Embryonic facial prominence (tissue), 1 donor: ENCODE results near the gene TBC1D9B.
"Not testable (repeated sequence)": the region's sequence is repeated elsewhere in the genome, so short reads cannot be mapped to it uniquely, and the experiment has no call there.

Source experiments
- DNase-seq: peaks from one replicate; pipeline ENCODE4 v3.0.0-alpha.2; 2016; ENCODE audit errors: extremely low spot score

The TBC1D9B gene

DNA sequence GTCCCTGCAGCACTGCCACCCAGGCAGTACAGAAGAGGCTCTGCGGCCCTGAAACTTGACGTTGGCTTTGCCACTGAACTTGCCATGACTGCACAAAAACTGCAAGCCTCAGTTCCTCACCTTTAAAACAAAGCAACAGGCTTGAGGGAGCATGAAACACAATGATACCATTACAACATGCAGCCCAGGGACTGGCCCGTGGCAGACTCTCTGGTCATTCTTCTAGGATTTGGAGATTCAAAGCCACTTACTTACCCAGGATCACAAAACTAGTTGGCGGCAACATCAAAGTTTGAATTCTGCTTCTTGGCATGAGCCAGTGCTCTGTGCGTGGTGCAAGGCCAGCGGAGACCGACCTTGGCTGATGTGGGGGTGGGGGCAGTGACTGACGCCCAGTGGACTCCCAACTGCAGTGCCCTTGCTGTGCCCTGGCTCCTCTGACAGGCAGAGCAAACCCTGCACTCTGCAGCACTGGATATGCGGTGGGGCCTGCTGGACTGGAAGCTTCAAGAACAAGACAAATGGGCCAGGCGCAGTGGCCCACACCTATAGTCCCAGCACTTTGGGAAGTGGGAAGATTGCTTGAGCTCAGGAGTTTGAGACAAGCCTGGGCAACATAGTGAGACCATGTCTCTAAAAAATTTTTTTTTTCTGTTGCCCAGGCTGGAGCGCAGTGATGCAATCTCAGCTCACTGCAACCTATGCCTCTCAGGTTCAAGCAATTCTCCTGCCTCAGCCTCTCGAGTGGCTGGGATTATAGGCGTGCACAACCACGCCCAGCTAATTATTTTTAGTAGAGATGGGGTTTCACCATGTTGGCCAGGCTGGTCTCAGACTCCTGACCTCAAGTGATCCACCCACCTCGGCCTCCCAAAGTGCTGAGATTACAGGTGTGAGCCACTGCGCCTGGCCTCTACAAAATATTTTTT lies 68.1 kb downstream of the TBC1D9B start:
- no peak for DNase-seq

DNA sequence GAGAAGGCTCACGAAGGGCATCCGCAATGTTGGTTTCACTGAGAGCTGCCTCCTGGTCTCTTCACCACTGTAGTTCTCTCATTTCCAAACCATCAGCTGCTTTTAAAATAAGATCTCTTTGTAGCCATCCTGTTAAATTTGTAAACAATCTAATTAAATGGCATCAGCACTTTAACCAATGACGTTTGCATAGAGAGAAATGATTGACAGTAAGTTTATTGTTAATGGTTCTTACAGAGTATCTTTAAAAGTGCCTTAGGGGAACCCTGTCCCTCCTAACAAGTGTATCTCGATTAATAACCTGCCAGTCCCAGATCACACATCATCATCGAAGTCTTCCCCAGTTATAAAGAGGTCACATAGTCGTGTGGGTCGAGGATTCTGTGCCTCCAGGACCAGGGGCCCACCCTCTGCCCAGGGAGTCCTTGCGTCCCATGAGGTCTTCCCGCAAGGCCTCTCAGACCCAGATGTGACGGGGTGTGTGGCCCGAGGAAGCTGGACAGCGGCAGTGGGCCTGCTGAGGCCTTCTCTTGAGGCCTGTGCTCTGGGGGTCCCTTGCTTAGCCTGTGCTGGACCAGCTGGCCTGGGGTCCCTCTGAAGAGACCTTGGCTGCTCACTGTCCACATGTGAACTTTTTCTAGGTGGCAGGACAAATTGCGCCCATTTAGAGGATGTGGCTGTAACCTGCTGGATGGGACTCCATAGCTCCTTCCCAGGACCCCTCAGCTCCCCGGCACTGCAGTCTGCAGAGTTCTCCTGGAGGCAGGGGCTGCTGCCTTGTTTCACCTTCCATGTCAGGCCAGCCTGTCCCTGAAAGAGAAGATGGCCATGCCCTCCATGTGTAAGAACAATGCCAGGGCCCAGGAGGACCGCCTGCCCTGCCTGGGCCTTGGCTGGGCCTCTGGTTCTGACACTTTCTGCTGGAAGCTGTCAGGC lies 70.4 kb downstream of the TBC1D9B start:
- DNase-seq, result no peak

DNA sequence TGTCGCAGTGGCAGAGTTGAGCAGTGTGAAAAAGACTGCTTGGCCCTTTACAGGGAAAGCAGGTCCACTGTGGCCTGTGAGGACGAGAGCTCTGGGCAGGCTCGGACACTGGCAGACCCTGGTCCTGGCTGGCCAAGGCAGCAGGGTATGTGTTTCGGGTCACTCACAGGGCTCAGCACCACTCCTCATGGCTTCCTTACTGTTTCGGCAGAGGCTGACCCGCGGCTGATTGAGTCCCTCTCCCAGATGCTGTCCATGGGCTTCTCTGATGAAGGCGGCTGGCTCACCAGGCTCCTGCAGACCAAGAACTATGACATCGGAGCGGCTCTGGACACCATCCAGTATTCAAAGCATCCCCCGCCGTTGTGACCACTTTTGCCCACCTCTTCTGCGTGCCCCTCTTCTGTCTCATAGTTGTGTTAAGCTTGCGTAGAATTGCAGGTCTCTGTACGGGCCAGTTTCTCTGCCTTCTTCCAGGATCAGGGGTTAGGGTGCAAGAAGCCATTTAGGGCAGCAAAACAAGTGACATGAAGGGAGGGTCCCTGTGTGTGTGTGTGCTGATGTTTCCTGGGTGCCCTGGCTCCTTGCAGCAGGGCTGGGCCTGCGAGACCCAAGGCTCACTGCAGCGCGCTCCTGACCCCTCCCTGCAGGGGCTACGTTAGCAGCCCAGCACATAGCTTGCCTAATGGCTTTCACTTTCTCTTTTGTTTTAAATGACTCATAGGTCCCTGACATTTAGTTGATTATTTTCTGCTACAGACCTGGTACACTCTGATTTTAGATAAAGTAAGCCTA lies 71.3 kb downstream of the TBC1D9B start:
- DNase-seq, result no peak

DNA sequence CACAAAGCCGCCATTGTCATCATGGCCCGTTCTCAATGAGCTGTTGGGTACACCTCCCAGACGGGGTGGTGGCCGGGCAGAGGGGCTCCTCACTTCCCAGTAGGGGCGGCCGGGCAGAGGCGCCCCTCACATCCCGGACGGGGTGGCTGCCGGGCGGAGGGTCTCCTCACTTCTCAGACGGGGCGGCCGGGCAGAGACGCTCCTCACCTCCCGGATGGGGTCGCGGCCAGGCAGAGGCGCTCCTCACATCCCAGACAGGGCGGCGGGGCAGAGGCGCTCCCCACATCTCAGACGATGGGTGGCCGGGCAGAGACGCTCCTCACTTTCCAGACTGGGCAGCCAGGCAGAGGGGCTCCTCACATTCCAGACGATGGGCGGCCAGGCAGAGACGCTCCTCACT lies 72.8 kb downstream of the TBC1D9B start:
- not testable (repeated sequence) for DNase-seq

DNA sequence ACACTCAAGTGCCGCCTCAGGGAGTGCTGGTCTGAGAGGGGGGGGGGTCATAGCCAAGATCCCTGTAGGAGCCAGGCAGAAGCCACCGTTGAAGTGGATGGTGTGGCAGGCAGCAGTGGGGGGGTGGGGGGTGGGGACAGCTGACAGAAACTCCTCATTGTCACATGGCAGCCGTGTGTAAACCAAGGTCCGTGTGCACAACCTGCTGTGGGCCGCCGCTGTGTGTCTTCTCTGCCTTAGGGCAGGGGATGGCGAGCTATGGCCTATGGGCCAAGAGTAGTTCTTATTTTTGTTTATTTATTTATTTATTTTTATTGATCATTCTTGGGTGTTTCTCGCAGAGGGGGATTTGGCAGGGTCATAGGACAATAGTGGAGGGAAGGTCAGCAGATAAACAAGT lies 73.6 kb downstream of the TBC1D9B start:
- DNase-seq, result no peak

DNA sequence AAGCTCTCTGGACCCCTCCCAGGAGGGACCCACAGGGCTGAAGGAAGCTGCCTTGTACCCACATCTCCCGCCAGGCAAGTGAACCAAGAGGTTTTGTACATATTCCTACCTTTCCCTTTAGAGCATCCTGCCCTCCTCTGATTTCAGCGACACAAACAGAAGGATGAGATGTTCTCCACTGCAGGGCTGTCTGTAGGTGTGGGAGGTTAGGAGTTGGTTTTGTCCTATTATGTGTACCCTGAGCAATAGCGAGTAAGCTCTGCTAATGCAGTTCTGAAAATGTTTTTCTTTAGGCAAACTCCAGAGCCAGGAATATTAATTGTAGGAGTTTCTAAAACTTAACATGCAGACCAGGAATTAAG lies 74.0 kb downstream of the TBC1D9B start:
- DNase-seq, result no peak

DNA sequence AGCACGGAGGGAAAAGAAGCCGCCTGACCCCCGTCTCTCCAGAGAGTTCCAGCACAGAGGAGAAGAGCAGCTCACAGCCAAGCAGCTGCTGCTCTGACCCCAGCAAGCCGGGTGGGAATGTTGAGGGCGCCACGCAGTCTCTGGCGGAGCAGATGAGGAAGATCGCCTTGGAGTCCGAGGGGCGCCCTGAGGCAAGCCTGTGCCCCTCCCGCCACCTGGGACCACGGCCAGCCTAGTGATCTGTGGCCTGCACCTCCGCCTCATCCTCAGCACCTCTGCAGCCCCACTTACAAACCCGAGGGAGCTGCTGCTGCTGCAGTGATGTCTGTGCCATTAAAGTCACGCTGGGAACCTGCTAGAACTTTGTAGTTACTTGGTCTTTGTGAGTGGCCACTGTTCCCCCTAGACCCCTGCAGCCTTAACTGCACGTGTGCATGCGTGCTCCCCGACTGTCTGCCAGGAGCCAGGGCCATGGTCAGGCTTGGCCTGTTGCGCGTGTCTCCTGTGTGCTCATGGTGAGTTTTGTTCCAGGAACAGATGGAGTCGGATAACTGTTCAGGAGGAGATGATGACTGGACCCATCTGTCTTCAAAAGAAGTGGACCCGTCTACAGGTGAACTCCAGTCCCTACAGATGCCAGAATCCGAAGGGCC lies 74.5 kb downstream of the TBC1D9B start:
- DNase-seq, result no peak

DNA sequence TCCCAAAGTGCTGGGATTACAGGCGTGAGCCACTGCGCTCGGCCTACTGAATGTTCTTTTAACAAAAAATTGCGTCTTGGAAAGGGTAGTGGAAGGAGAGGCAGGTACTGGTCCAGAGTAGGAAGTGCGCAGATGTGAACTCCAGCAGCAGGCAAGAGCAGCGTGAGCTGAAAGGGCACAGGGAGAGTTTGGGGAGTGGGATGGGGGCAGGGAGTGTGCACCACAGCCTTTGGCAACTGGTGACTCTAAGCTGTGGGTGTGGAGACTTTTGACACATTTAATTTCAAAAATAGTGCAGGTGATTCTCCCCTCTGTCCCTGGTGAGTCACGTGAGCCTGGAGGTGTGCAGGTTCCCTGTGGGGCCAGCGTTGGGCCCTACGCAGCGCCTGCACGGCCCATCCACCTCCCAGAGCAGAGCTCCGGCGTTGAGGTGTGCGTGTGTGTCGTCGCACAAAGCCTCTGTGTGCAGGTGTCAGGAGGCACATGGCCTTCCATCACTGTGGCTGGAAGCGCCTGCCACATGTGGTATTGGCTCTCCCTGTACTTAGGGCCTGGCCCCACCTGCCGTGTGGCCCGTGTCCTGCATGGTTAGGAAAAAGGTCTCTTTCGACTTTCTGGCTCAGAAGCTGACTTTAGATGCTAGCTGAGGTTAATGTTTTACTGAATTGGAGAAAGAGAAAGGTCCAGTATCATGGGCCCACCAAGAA lies 75.5 kb downstream of the TBC1D9B start:
- DNase-seq, result no peak

DNA sequence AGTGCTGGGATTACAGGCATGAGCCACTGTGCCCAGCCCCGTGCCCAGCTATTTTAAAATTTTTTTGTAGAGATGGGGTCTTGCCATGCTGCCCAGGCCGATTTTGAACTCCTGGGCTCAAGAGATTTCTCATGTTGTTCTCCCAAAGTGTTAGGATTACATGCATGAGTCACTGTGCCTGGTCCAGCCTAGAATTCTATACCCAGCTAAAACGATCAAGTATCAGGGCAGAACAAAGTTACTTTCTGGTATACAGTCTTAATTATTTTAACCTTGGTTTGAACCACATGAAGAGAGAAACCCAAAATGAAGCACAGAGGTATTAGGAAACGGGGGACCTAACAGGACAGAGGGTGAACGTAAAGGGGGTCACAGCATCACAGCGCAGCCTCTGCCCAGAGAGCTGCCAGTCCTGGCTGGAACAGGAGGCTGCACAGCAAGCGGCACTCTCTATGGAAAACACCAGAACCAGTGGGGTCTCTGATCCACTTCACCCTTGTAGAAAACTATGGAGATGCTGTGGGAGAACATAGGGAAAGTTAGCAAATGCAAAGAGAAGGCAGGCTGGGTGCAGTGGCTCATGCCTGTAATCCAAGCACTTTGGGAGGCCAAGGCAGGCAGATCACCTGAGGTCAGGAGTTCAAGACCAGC lies 76.8 kb downstream of the TBC1D9B start:
- no peak for DNase-seq

DNA sequence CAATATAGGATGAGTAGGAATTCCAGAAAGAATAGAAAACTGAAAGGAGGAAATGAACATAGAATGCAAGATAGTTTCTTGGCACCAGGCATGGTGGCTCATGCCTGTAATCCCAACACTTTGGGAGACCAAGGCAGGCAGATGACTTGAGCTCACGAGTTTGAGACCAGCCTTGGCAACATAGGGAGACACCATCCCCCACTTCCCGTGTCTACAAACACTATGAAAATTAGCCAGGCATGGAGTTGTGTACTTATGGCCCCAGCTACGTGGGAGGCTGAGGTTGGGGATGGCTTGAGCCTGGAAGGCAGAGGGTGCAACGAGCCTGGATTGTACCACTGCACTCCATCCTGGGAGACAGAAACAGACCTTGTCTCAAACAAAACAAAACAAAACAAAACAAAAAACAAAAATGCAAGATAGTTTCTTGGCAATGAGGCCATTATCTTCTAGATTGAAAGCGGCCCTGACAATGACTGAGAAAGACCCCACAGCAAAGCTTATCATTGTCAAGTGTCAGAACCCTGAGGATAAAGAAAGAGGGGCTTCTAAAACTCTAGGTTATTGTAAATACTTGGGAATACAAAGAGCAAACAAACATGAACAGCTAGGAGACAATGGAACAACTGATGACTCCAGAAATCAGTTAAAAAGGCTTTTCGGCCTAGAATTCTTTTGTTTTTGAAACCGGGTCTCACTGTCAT lies 77.8 kb downstream of the TBC1D9B start:
- no peak for DNase-seq

DNA sequence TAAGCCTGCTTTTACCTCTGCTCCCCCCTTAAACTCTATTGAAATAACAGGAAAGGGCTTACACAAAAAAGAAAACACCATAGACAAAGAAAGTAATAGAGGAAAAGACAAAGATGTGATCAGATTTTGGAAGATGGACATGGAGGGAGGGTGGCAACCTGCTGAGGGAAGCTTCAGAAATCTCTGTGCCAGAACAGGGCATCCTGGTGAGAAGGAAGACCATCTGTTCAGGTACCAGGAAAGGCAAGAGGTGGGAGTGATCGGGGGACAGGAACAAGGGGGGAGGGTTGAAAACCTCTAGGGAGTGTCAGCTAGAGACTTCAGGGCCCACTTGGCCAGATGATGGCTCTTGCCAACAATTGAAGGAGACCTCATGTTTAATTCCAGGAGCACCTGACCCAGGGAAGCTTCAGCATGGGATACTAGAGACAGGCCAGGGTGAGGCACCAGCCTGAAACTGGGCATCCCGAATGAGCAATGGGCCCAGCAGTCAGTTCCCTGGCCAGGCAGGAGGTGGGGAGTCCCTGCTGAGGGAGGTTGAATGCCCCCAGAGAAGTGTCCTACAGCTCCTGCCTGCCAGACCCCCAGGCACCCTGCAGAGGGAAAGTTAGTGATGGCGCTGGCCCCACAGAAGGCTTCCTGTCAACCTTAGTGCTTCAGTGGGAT lies 78.8 kb downstream of the TBC1D9B start:
- DNase-seq, result no peak

DNA sequence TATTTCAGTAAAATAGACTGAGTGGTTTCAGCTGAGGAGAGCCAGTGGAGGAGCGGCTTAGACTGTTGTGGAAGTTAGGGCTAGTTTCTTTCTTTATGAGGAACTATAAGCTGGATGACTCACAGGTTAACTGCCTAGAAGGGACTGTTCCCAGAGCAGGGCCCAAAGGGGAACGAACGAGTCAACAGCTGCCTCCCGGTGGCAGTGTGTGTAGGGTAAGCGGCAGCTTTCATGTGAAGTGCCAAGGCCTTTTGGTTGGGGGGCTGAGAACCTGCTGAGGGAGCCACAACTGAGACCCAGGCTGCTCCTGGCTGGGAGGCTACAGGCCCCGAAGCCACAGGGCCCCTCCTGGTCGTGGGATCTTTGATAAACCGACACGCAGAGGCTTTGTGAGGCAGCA lies 80.0 kb downstream of the TBC1D9B start:
- DNase-seq, result no peak

DNA sequence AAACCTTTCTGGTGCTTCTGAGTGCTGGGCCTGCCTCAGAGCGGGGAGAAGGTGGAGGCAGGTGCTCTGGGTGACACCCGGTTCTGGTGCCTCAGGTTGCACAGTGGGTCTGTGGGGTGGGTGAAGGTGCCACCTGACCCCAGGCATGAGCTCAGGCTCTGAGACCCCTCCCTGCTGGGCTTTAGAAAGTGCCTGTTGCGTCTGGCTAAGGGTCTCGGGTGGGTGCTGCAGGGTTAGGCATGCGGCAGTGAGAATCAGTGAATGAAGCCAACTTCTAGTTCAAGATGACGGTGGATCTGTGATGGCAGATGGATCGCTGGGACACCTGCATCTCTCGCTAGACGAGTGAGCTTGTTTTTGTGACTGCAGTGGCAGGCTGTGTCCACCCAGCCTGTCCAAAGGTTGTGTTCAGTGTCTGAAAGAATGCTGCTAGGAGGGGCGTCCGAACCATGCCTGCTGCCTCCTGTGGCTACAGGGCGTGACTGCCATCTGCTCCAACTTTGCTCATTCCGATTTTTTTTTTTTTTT lies 82.0 kb downstream of the TBC1D9B start:
- no peak for DNase-seq

DNA sequence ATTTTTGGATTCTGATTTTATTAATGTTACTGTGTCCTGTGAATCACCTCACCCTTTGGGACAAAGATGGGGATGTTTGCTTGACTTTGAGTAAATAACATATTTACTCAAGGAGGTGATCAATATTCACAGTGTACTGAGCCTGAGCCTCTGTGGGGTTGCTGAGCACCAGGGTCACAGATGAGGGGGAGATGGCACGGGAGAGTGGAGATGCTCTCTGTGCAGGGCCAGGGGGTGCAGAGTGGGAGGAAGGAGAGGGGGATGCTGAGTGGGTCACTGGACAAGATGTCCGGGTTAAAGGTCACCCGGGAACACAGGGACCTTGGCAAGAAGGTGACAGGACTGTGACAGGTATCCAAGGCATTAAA lies 83.0 kb downstream of the TBC1D9B start:
- no peak for DNase-seq

DNA sequence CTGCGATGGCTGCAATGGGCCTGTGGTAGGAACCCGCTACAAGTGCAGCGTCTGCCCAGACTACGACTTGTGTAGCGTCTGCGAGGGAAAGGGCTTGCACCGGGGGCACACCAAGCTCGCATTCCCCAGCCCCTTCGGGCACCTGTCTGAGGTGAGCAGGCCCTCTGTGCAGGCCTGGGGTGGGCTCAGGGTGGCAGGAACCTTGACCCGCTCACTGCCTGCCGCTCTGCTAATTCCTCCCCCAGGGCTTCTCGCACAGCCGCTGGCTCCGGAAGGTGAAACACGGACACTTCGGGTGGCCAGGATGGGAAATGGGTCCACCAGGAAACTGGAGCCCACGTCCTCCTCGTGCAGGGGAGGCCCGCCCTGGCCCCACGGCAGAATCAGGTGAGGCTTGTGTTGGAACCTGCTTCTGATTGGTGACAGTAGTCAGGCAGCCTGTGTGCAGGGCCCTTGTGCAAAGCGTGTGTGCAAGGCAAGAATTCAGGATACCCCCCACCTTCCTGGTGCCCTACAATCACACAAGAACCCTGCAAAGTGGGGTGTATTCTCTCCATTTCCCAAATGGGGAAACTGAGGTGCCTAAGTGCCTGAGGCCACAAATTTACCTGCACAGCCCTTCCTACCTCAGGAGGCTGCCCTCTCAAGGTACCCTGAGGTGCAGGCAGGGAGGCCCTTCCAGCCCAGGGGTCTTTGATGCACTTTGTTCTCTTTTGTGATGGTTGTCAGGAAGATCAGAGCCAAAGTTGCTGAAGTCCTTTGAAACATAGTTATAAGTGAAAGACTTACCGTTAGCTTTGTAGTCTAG lies 83.6 kb downstream of the TBC1D9B start:
- no peak for DNase-seq

DNA sequence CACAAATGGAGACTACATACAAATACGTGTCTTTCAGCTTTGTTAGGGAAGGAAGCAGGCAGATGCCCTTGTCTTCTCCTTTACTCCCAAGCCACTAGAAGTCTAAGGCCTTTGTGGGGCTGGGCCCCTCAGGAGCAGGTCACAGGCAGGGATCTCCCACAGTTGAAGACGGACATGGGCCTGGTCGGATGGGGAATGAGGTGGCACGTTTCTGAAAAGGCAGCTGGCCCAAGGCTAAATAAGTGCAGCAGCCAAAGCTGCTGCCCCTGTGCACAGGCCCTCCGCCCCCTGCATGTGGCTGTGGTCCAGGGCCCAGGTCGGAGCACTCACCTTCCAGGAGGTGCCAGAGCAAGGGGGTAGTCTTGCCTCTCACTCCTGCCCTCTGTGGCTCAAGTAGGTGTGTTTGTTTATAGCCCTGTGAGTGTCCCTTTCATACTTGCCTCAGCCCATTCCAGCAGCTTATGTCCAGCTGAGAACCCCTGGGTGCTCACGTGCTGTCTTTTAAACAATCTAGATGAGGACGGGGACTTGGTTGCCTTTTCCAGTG lies 85.2 kb downstream of the TBC1D9B start:
- DNase-seq, result no peak

DNA sequence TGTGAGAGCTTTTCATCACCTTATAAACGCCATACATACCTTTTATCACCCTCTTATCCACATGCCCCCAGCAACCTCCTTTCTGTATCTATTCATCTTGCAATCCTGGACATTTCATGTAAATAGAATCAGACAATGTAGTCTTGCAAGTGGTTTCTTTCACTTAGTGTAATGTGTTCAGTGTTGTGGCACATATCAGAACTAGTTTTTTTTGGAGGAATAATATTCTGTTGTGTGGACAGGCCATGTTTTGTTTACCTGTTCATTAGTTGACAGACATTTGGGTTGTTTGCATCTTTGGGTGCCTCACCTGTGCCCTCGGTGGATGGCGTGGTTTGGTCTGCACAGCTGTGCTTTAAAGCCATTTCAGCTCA lies 85.7 kb downstream of the TBC1D9B start:
- DNase-seq, result no peak
